Melanocyte of skin (primary cell): ENCODE results near the gene WDR76. TPM values are rescaled to one million over a fixed set of nuclear protein-coding genes. Genes with fewer than 3 reads are reported as not detected.

Experiments used
- small RNA-seq, 2 donors: library from RNA; depleted of rRNA; stranded (forward); fragments of <200 nt; gene quantifications; one replicate each; pipeline ENCODE3, GENCODE V24; 2012
- total RNA-seq, 2 donors: library from RNA; depleted of rRNA; stranded (reverse); fragments of >200 nt; gene quantifications; 2 replicates each; pipeline ENCODE4 v1.2.3, GENCODE V29; 2012

Gene WDR76
- 10 to 100 TPM in 1 of 2 donors, 1 to 10 TPM in 1; 7.9 to 20.6 TPM for total RNA-seq

GRCh38 chr15:43826508-43827341 lies at the start of gene WDR76:
WDR76 (plus strand) TSS chr15:43827002; CDS start chr15:43827033, 31 bp downstream.

GRCh38 chr15:43791993-43792760 lies 34.6 kb upstream of the WDR76 start, which contains the start of gene SERF2:
SERF2 (plus strand) TSS chr15:43792320; CDS start chr15:43792377, 57 bp downstream.

GRCh38 chr15:43799945-43800285 lies 26.9 kb upstream of the WDR76 start, which contains the start of gene SERINC4:
SERINC4 (minus strand) TSS chr15:43800220; CDS start chr15:43799986, 234 bp downstream.

DNA sequence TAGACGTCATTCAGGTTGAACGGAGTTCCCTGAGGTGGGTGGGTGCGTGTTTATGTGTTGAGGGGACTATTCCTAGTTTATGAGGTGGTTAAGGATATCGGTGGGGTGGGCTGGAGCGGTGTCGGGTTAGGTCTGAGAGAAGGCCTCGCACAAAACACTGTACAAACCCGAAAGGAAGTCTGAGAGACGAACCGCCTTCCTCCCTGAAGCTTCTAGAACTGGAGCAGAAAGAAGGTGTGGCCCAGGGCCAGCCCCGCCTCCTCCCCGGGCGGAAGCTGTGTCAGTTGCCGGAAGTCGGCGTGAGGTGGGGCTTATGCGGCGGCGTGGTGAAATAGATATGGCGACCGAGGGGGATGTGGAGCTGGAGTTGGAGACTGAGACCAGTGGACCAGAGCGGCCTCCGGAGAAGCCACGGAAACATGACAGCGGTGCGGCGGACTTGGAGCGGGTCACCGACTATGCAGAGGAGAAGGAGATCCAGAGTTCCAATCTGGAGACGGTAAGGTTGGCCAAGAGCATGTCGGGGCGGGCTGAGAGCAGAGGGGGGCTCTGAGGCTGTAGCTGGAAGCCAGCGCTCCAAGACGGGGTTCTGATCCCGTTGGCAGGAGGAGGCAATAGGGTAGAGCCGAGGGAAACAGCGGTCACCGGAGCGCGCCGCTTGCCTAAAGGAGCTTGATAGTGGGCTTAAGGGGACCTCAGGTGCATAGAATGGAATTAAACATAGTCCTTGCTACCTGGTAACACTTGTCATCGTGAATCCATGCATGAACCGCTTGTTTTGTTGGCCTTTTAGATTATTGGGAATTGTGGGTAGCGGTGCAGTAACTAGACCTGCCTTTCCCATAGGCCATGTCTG lies 26.3 kb upstream of the WDR76 start, which contains the start of gene HYPK:
Gene HYPK (plus strand): TSS at position 314 of the 856 bp plus-strand sequence. CDS start 24 bp downstream, at position 338.

DNA sequence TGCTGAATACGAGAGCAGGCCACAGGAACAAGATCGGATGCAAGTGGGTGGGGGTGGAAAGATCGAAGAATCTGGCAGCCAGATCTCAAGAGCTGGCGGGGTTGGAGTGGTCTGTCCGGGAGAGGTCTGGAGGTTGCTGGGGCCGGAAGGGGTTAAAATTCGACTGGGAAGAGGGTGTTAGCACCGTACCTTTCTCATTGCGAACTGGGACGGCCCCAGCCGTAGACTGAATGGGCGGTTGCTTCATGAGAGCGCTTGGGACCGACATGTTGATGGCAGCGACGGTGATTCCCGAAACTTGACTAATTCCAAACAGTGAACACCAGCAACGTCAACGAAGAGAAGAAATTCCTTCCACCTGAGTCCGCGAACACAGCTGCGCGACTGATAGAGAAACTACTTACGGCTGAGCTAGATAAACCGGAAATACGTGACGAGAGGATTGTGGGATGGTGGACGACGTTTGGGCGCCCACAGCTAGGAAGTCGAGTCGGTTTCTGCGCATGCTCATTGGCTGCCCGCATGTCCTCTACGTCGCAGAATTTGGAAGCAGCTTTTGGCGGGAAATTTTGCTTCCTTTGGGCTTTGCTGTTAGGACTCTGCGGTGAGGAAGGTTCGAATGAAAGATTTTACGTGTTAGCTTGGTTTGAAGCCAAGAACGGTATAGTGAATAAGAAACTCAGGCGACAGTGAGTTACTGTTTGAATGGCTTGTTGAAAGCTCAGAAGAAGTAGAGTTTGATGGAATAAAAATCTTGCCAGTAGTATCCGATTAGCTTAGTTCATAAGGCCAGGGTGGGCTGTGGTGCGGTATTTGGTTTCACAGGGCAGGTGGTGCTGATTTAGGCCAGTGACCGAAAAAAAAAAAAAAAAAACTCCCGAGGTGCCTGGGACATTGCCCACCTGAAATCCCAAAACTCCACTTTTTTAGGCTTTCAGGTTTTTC lies 2.2 kb upstream of the WDR76 start, which contains the start of gene MFAP1:
Gene MFAP1 (minus strand): TSS at position 389 of the 945 bp plus-strand sequence. CDS start 121 bp downstream, at position 268.

Small RNA genes lying within 50 kb of the gene (small RNA-seq; reads per million reads assigned to genes)
- gene MIR1282: 0 reads per million in 2 donors
- gene RF00019: 0 reads per million in 2 donors

Other genes starting within 250 kb of the WDR76 start
- gene PPIP5K1, start 236.8 kb upstream of the WDR76 start, total RNA-seq: 10 to 100 TPM; 13.0 to 18.2 TPM
- gene CKMT1B, start 233.0 kb upstream of the WDR76 start, total RNA-seq: not detected
- gene STRC, start 208.2 kb upstream of the WDR76 start, total RNA-seq: under 1 TPM in 1 of 2 donors, not detected in 1; 0.69 TPM
- gene CATSPER2, start 178.2 kb upstream of the WDR76 start, total RNA-seq: 1 to 10 TPM in 1 of 2 donors, under 1 TPM in 1; 0.67 to 1.4 TPM
- gene CKMT1A, start 133.1 kb upstream of the WDR76 start, total RNA-seq: not detected
- 100 to 1,000 TPM in 1 of 2 donors, 10 to 100 TPM in 1; 81.6 to 126 TPM for gene PDIA3, start 80.6 kb upstream of the WDR76 start, total RNA-seq
- gene ELL3, start 50.0 kb upstream of the WDR76 start, total RNA-seq: 1 to 10 TPM; 1.7 to 2.0 TPM
- 100 to 1,000 TPM; 235 to 259 TPM for gene SERF2, start 34.7 kb upstream of the WDR76 start, total RNA-seq
- under 1 TPM in 1 of 2 donors, not detected in 1; under 0.01 TPM for gene SERINC4, start 26.8 kb upstream of the WDR76 start, total RNA-seq
- 1 to 10 TPM; 3.4 to 6.0 TPM for gene HYPK, start 26.4 kb upstream of the WDR76 start, total RNA-seq
- 10 to 100 TPM; 16.5 to 26.6 TPM for gene MFAP1, start 2.3 kb upstream of the WDR76 start, total RNA-seq